ENCODE data around the gene ACOD1. TPM values are rescaled to one million over a fixed set of nuclear protein-coding genes. Genes with fewer than 3 reads are reported as not detected.
"Not testable (repeated sequence)": the region's sequence is repeated elsewhere in the genome, so short reads cannot be mapped to it uniquely, and the experiment has no call there.

The ACOD1 gene
- total RNA-seq (1 to 10 TPM in 1 of 2 donors, not detected in 1; 1.6 TPM), polyA plus RNA-seq (ENCODE audit: insufficient read length in 6 of 6) (not detected)
- long read RNA-seq, donor 1 = 0 reads
- long read RNA-seq, donor 2 = 0 reads
- long read RNA-seq, donor 3 = 0 reads
- long read RNA-seq, donor 4 = 0 reads
- long read RNA-seq, donor 5 = 0 reads
- long read RNA-seq, donor 6 = 0 reads
- long read RNA-seq, donor 7 = 0 reads
- long read RNA-seq, donor 8 = 0 reads
- long read RNA-seq, donor 9 = 0 reads
- long read RNA-seq, donor 10, partial matches to known transcripts = 0 of 1 reads
- long read RNA-seq, donor 10, other reads (novel, unspliced or antisense) = 0 of 1 reads
- long read RNA-seq, donor 11 = 0 reads
- long read RNA-seq, donor 12 = 0 reads

GRCh38 chr13:76948149-76948548 is at the start of gene ACOD1:
Gene ACOD1, plus strand, starts transcription at chr13:76948511. Its CDS starts 48 bp downstream, at chr13:76948559.
- intact Hi-C loops (cut with DNase I) = no loop called here
- Histone ChIP-seq H3K27ac (no peak within 1 kb of the TSS), H3K9me3 (peaks cover 0 to 3% of the 10 kb centered on the region in 2 donors), H3K4me1 (peaks cover 0 to 16% of the 10 kb centered on the region in 2 donors), H3K4me3 (no peak within 1 kb of the TSS), H3K27me3 (no peaks in the 10 kb centered on the region), H3K36me3 (no peaks in the 10 kb centered on the region)
- TF ChIP-seq CTCF (IDR thresholded peaks at IDR 0.05) = no peak
- DNase-seq (no peak), ATAC-seq (no peak)

DNA sequence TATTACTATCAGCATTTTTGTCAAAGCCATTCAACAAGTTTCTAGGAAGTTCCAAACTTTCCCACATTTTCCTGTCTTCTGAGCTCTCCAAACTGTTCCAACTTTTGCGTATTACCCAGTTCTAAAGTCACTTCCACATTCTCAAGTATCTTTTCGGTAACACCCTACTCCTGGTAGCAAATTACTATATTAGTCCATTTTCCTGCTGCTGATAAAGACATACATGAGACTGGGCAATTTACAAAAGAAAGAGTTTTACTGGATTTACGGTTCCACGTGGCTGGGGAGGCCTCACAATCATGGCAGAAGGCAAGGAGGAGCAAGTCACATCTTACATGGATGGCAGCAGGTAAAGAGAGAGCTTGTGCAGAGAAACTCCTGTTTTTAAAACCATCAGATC is 49.2 kb upstream of the ACOD1 start:
- ATAC-seq; H3K27me3 ChIP-seq; H3K36me3 ChIP-seq; DNase-seq; intact Hi-C loops (cut with DNase I); H3K4me3 ChIP-seq; H3K27ac ChIP-seq: not testable (repeated sequence)
- H3K9me3 ChIP-seq = peaks cover 0 to 12% of the 10 kb centered on the region in 2 donors
- peaks cover 2 to 16% of the 10 kb centered on the region in 2 donors for H3K4me1 ChIP-seq

DNA sequence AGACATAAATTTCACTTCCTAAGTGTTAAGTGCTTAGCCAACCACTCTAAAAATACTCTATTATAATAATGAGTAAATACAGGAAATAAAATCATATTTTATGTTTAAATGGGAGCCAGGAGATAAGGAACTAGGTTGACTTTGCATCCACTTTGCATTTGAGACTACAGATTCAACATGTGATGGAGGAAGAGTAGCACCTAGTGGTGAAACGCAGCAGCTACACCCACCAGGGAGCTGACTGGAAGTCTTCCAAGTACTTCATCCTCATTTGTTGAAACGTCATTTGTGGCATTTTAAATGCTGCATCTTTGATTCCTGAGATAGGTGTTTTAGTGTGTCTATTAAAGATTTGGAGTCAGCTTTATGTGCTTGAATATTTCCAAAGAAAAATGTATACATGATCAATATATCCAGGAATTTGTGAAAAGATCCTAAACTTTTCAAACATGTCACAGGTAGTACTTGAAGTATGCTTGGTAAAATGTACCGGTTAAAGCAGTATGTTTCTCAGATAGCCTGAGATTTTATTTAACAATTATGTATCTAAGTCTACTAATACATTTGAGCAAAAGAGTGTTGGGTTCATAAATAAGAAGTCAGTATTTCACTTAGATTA is 44.7 kb upstream of the ACOD1 start:
- peaks cover 2 to 7% of the 10 kb centered on the region in 2 donors for H3K4me1 ChIP-seq
- peaks cover 0 to 10% of the 10 kb centered on the region in 2 donors for H3K9me3 ChIP-seq
- DNase-seq (peak in 2 of 4 donors; percentile 62 to 79), ATAC-seq (peak; percentile 99)
- no peaks in the 10 kb centered on the region for H3K36me3 ChIP-seq
- no peak overlapping the region for H3K27ac ChIP-seq
- intact Hi-C loops (cut with DNase I) = loop anchor here in 1 of 2 donors (10.0 kb wide), 2 partner anchors 1029 to 1209 kb away; no protein-coding TSS in a partner anchor
- no peak overlapping the region for H3K4me3 ChIP-seq
- H3K27me3 ChIP-seq = no peaks in the 10 kb centered on the region
- TF ChIP-seq CTCF (IDR thresholded peaks at IDR 0.05) = peak; percentile 98 to 99

- peaks cover 0 to 1% of the 10 kb centered on the region in 2 donors for H3K9me3 ChIP-seq
- no peak overlapping the region for H3K4me3 ChIP-seq
- TF ChIP-seq CTCF (IDR thresholded peaks at IDR 0.05) = no peak
- H3K36me3 ChIP-seq = no peaks in the 10 kb centered on the region
- intact Hi-C loops (cut with DNase I) = loop anchor here in 1 of 2 donors (10.0 kb wide), 2 partner anchors 1030 to 1210 kb away; no protein-coding TSS in a partner anchor
- H3K27ac ChIP-seq = no peak overlapping the region
- DNase-seq = no peak
- no peaks in the 10 kb centered on the region for H3K27me3 ChIP-seq
- peaks cover 2 to 7% of the 10 kb centered on the region in 2 donors for H3K4me1 ChIP-seq
- no peak for ATAC-seq
These were observed 43.8 kb upstream of the ACOD1 start for GRCh38 chr13:76904507-76904906.

DNA sequence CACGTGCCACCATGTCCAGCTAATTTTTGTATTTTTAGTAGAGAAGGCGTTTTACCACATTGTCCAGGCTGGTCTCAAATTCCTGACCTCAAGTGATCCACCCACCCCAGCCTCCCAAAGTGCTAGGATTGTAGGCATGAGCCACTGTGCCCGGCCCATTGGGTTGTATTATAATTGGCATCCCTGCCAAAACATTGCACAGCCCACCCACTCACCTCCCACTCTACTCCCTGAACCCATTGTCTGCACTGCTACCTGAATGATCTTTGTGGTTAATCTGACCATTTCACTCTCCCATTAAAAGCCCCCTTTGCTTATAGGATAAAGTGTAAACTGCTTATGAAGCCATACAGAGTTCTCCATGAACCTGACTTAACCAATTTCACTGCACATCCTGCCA is 35.8 kb upstream of the ACOD1 start:
- Histone ChIP-seq H3K36me3 (no peaks in the 10 kb centered on the region), H3K27ac (no peak overlapping the region), H3K9me3 (no peaks in the 10 kb centered on the region), H3K4me1 (no peaks in the 10 kb centered on the region), H3K4me3 (no peak overlapping the region), H3K27me3 (no peaks in the 10 kb centered on the region)
- no peak for ATAC-seq
- no peak for DNase-seq
- TF ChIP-seq CTCF (IDR thresholded peaks at IDR 0.05) = no peak
- intact Hi-C loops (cut with DNase I) = no loop called here
